Stimulated activated naive CD8-positive, alpha-beta T cell treated with anti-CD3 and anti-CD28 coated beads, Interleukin-15, amount 100 ng/mL, for 72 hours (primary cell): ENCODE results near the gene GOLIM4.
"Not testable (repeated sequence)": the region's sequence is repeated elsewhere in the genome, so short reads cannot be mapped to it uniquely, and the experiment has no call there.

Source experiments
- ATAC-seq: fragments of 150-1000 bp; cut with Tn5 transposase; 2 replicates; pipeline ENCODE4 v1.10.0; 2021; ENCODE audit warnings: mild to moderate bottlenecking, moderate library complexity
- DNase-seq, 2 donors: peaks; one replicate each; pipeline ENCODE4 v3.0.0; 2021 to 2022
- H3K27ac Mint-ChIP-seq, 2 donors: one replicate each; pipeline ENCODE4 v1.8.0; 2022; ENCODE audit warnings: mild to moderate bottlenecking in 2 of 2, mixed read lengths in 2 of 2, moderate library complexity in 2 of 2
- H3K27me3 Mint-ChIP-seq: one replicate; pipeline ENCODE4 v1.8.0; 2022; ENCODE audit warnings: mixed read lengths
- H3K4me1 Mint-ChIP-seq: one replicate; pipeline ENCODE4 v1.8.0; 2022; ENCODE audit warnings: mild to moderate bottlenecking, mixed read lengths
- H3K4me3 Mint-ChIP-seq, 2 donors: one replicate each; pipeline ENCODE4 v1.8.0; 2022; ENCODE audit warnings: mild to moderate bottlenecking in 2 of 2, mixed read lengths in 2 of 2, moderate library complexity in 1 of 2
- H3K9me3 Mint-ChIP-seq, 2 donors: one replicate each; pipeline ENCODE4 v1.8.0; 2022; ENCODE audit warnings: mixed read lengths in 2 of 2

The GOLIM4 gene

GRCh38 chr3:168021737-168022450 lies 73.8 kb downstream of the GOLIM4 start:
- Mint-ChIP-seq H3K27me3 (peaks cover 8% of the 10 kb centered on the region), H3K27ac (no peak overlapping the region), H3K9me3 (no peaks in the 10 kb centered on the region), H3K4me3 (no peak overlapping the region), H3K4me1 (peaks cover 37% of the 10 kb centered on the region)
- no peak for ATAC-seq
- no peak for DNase-seq

GRCh38 chr3:168011280-168011679 lies 84.4 kb downstream of the GOLIM4 start:
- H3K4me3 Mint-ChIP-seq, H3K9me3 Mint-ChIP-seq, ATAC-seq, H3K27ac Mint-ChIP-seq, H3K27me3 Mint-ChIP-seq, DNase-seq, H3K4me1 Mint-ChIP-seq: not testable (repeated sequence)

GRCh38 chr3:168006584-168006983 lies 89.1 kb downstream of the GOLIM4 start:
- no peak for DNase-seq
- Mint-ChIP-seq H3K4me1 (no peaks in the 10 kb centered on the region), H3K4me3 (no peak overlapping the region), H3K27me3 (peaks cover 5% of the 10 kb centered on the region), H3K27ac (no peak overlapping the region), H3K9me3 (no peaks in the 10 kb centered on the region)
- ATAC-seq: no peak

- Mint-ChIP-seq H3K27ac (no peak overlapping the region), H3K4me3 (no peak overlapping the region), H3K27me3 (peaks cover 5% of the 10 kb centered on the region), H3K4me1 (no peaks in the 10 kb centered on the region), H3K9me3 (no peaks in the 10 kb centered on the region)
- no peak for ATAC-seq
- DNase-seq: no peak
Observed at GRCh38 chr3:168003911-168004310, 91.8 kb downstream of the GOLIM4 start.

- Mint-ChIP-seq H3K4me3 (no peak overlapping the region), H3K27ac (no peak overlapping the region), H3K9me3 (no peaks in the 10 kb centered on the region), H3K27me3 (peaks cover 5% of the 10 kb centered on the region), H3K4me1 (no peaks in the 10 kb centered on the region)
- ATAC-seq: peak; percentile 9
- DNase-seq: no peak
Observed at GRCh38 chr3:168002786-168003368, 92.8 kb downstream of the GOLIM4 start.

GRCh38 chr3:168001244-168001643 lies 94.5 kb downstream of the GOLIM4 start:
- DNase-seq: no peak
- H3K27ac Mint-ChIP-seq: no peak overlapping the region
- no peaks in the 10 kb centered on the region for H3K4me1 Mint-ChIP-seq
- peaks cover 5% of the 10 kb centered on the region for H3K27me3 Mint-ChIP-seq
- H3K4me3 Mint-ChIP-seq: no peak overlapping the region
- H3K9me3 Mint-ChIP-seq: no peaks in the 10 kb centered on the region
- no peak for ATAC-seq

- no peak for ATAC-seq
- H3K27ac Mint-ChIP-seq: no peak overlapping the region
- H3K9me3 Mint-ChIP-seq: no peaks in the 10 kb centered on the region
- no peak for DNase-seq
- H3K27me3 Mint-ChIP-seq: peaks cover 11% of the 10 kb centered on the region
- H3K4me1 Mint-ChIP-seq: no peaks in the 10 kb centered on the region
- no peak overlapping the region for H3K4me3 Mint-ChIP-seq
Observed at GRCh38 chr3:167998253-167998652, 97.5 kb downstream of the GOLIM4 start.

GRCh38 chr3:167996514-167996913 lies 99.2 kb downstream of the GOLIM4 start:
- DNase-seq (no peak), ATAC-seq (no peak)
- Mint-ChIP-seq H3K9me3 (no peaks in the 10 kb centered on the region), H3K4me1 (no peaks in the 10 kb centered on the region), H3K27me3 (peaks cover 7% of the 10 kb centered on the region), H3K27ac (peak overlapping the region in 1 of 2 donors; percentile 22), H3K4me3 (no peak overlapping the region)

- ATAC-seq (no peak), DNase-seq (no peak)
- no peak overlapping the region for H3K4me3 Mint-ChIP-seq
- H3K27ac Mint-ChIP-seq: no peak overlapping the region
- no peaks in the 10 kb centered on the region for H3K9me3 Mint-ChIP-seq
- peaks cover 7% of the 10 kb centered on the region for H3K27me3 Mint-ChIP-seq
- H3K4me1 Mint-ChIP-seq: no peaks in the 10 kb centered on the region
Observed at GRCh38 chr3:167992381-167992780, 103.3 kb downstream of the GOLIM4 start.

- H3K9me3 Mint-ChIP-seq: no peaks in the 10 kb centered on the region
Observed at GRCh38 chr3:167991213-167991612, 104.5 kb downstream of the GOLIM4 start.

GRCh38 chr3:167989999-167990398 lies 105.7 kb downstream of the GOLIM4 start:
- DNase-seq: no peak
- no peak for ATAC-seq
- H3K27ac Mint-ChIP-seq: no peak overlapping the region
- H3K27me3 Mint-ChIP-seq: peaks cover 7% of the 10 kb centered on the region
- no peaks in the 10 kb centered on the region for H3K9me3 Mint-ChIP-seq
- H3K4me1 Mint-ChIP-seq: no peaks in the 10 kb centered on the region
- H3K4me3 Mint-ChIP-seq: no peak overlapping the region

More at GRCh38 chr3:167991213-167991612, 104.5 kb downstream of the GOLIM4 start:
- Mint-ChIP-seq H3K4me3 (no peak overlapping the region), H3K27ac (no peak overlapping the region), H3K4me1 (no peaks in the 10 kb centered on the region), H3K27me3 (peaks cover 7% of the 10 kb centered on the region)
- ATAC-seq (no peak), DNase-seq (no peak)

GRCh38 chr3:167989066-167989465 lies 106.7 kb downstream of the GOLIM4 start:
- no peak overlapping the region for H3K4me3 Mint-ChIP-seq
- H3K4me1 Mint-ChIP-seq: no peaks in the 10 kb centered on the region
- H3K27ac Mint-ChIP-seq: no peak overlapping the region
- DNase-seq (no peak), ATAC-seq (no peak)
- no peaks in the 10 kb centered on the region for H3K9me3 Mint-ChIP-seq
- peaks cover 7% of the 10 kb centered on the region for H3K27me3 Mint-ChIP-seq

GRCh38 chr3:167983583-167983982 lies 112.1 kb downstream of the GOLIM4 start:
- Mint-ChIP-seq H3K27me3 (peaks cover 8% of the 10 kb centered on the region), H3K9me3 (no peaks in the 10 kb centered on the region), H3K4me1 (no peaks in the 10 kb centered on the region), H3K27ac (no peak overlapping the region), H3K4me3 (no peak overlapping the region)
- ATAC-seq: no peak
- DNase-seq: no peak

- H3K4me3 Mint-ChIP-seq: no peak overlapping the region
- no peaks in the 10 kb centered on the region for H3K4me1 Mint-ChIP-seq
- peaks cover 8% of the 10 kb centered on the region for H3K27me3 Mint-ChIP-seq
- no peaks in the 10 kb centered on the region for H3K9me3 Mint-ChIP-seq
- no peak overlapping the region for H3K27ac Mint-ChIP-seq
- DNase-seq: no peak
- ATAC-seq: no peak
Observed at GRCh38 chr3:167978486-167978885, 117.2 kb downstream of the GOLIM4 start.

GRCh38 chr3:167978071-167978470 lies 117.7 kb downstream of the GOLIM4 start:
- Mint-ChIP-seq H3K27ac (no peak overlapping the region), H3K27me3 (peaks cover 8% of the 10 kb centered on the region), H3K4me1 (no peaks in the 10 kb centered on the region), H3K4me3 (no peak overlapping the region), H3K9me3 (no peaks in the 10 kb centered on the region)
- ATAC-seq (no peak), DNase-seq (no peak)

- Mint-ChIP-seq H3K4me1 (no peaks in the 10 kb centered on the region), H3K27ac (no peak overlapping the region), H3K4me3 (no peak overlapping the region), H3K27me3 (peaks cover 5% of the 10 kb centered on the region), H3K9me3 (no peaks in the 10 kb centered on the region)
- DNase-seq (no peak), ATAC-seq (no peak)
Observed at GRCh38 chr3:167976516-167977361, 119.0 kb downstream of the GOLIM4 start.
